ENCODE data around the gene RNASEH2C.

RNASEH2C gene

GRCh38 chr11:65680192-65680743 lies 40.3 kb downstream of the RNASEH2C start:
- Histone ChIP-seq H3K4me3 (ENCODE audit: low read length) (no peak overlapping the region), H3K36me3 (ENCODE audit: insufficient read depth, low read depth, low read length) (no peaks in the 10 kb centered on the region), H3K4me1 (ENCODE audit: insufficient read depth, low read length) (no peaks in the 10 kb centered on the region), H3K9ac (ENCODE audit: low read depth, low read length) (no peak overlapping the region), H3K27me3 (ENCODE audit: insufficient read depth, low read length) (no peaks in the 10 kb centered on the region; the same call in 1 of the 2 replicates), H3K9me3 (ENCODE audit: insufficient read depth, low read depth, low read length) (no peaks in the 10 kb centered on the region), H3K27ac (ENCODE audit: low read length) (no peak overlapping the region)

- Histone ChIP-seq H3K36me3 (ENCODE audit: insufficient read depth, low read depth, low read length) (no peaks in the 10 kb centered on the region), H3K27me3 (ENCODE audit: insufficient read depth, low read length) (no peaks in the 10 kb centered on the region), H3K9me3 (ENCODE audit: insufficient read depth, low read depth, low read length) (no peaks in the 10 kb centered on the region), H3K4me1 (ENCODE audit: insufficient read depth, low read length) (no peaks in the 10 kb centered on the region), H3K4me3 (ENCODE audit: low read length) (no peak overlapping the region), H3K9ac (ENCODE audit: low read depth, low read length) (no peak overlapping the region), H3K27ac (ENCODE audit: low read length) (no peak overlapping the region)
These were observed 47.6 kb downstream of the RNASEH2C start for GRCh38 chr11:65672982-65673381.

GRCh38 chr11:65672180-65672860 lies 48.3 kb downstream of the RNASEH2C start:
- H3K9ac ChIP-seq (ENCODE audit: low read depth, low read length): no peak overlapping the region
- no peaks in the 10 kb centered on the region for H3K9me3 ChIP-seq (ENCODE audit: insufficient read depth, low read depth, low read length)
- H3K4me3 ChIP-seq (ENCODE audit: low read length): no peak overlapping the region
- H3K27me3 ChIP-seq (ENCODE audit: insufficient read depth, low read length): no peaks in the 10 kb centered on the region
- H3K4me1 ChIP-seq (ENCODE audit: insufficient read depth, low read length): no peaks in the 10 kb centered on the region
- H3K36me3 ChIP-seq (ENCODE audit: insufficient read depth, low read depth, low read length): no peaks in the 10 kb centered on the region
- H3K27ac ChIP-seq (ENCODE audit: low read length): no peak overlapping the region

Measured in iPS-20b (cell line).